Right renal pelvis (tissue), 4 donors: ENCODE measurements around the gene LRRC8C. TPM values are rescaled to one million over a fixed set of nuclear protein-coding genes. Genes with fewer than 3 reads are reported as not detected.
A peak's percentile ranks its signal among the peaks of the same experiment; 100 is the strongest.

Experiments
- DNase-seq, 4 donors: peaks; one replicate each; pipeline ENCODE4 v3.0.0-alpha.2; 2013; ENCODE audit warnings: low read depth in 4 of 4, low spot score in 3 of 4, missing footprints in 1 of 4
- polyA plus RNA-seq, 4 donors: library from polyadenylated mRNA; unstranded; fragments of 120-200 nt; gene quantifications; one replicate each; pipeline ENCODE4 v1.2.1, GENCODE V29; 2013; ENCODE audit not compliant: insufficient read length in 4 of 4

LRRC8C gene
- polyA plus RNA-seq, 4 donors, result 6.7 to 10.1 (median 7.9) TPM

DNA sequence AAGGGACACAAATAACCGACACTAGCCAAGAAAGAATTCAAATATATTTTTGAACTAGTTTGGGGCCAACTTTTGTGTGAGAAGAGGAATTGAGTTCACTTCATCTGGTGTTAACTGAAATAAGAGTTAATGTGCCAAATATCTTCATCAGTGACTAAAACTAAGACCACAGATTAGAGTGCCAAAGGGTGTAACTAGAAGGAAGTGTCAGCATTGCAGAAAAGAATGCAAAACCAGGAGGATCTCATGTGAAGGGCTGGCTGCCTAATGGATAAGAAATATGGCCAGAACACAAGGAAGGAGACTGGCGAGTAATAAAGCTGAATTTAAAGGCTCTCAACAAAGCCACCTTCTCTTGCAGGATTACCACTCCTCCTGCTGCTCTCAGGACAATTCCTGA, 126.1 kb downstream of the LRRC8C start:
- no peak for DNase-seq

DNA sequence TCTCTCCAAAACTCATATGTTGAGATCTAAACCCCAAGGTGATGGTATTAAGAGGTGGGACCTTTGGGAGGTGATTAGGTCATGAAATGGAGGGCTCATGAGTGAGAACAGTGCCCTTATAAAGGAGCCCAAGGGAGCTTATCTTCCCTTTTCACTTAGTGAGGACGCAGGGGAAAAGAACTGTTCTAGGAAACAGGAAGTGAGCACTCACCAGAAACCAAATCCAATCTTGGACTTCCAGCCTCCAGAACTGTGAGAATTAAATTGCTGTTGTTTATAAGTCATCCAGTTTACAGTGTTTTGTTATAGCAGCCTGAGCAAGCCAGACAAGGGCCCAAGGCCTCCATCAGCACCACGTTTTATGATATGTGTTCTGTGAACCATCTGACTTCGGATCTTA, 127.6 kb downstream of the LRRC8C start:
- DNase-seq, result no peak

DNA sequence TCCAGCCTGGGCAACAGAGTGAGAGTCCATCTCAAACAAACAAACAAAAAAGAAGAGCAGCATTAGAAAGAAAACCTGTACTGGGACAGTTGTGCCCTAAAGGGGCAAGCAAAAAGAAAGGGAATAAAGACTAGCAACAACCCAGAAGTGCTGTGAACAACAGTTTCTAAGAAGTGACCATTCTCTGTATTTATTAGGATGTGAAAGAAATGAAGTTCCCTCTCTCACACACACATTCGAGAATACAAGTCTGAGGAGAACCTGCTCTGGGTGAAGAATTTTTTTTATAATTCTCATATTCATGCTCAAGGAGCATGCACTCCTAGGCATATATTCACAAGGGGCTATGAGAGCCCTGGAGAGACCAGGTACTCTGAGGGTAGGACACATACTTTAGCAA, 128.4 kb downstream of the LRRC8C start:
- no peak for DNase-seq

DNA sequence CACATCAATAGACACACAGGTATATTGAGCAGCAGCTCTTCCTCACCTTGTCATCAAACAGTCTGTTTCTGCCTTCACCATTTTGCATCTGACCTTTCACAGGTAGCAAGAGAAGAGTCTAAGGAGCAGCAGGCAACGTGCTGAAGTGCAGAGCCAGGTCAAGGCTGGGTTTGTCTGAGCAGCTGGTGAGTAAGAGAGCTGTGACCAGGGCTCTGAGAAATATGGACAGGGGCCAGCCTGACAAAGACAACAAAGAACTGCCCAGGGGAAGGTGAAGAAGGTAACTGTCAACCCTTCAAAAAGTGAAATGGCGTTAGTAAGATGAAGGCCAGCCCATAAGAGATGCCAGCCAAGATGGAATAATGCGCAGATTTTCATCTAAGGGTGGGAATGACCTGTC, 129.0 kb downstream of the LRRC8C start:
- DNase-seq, result no peak

DNA sequence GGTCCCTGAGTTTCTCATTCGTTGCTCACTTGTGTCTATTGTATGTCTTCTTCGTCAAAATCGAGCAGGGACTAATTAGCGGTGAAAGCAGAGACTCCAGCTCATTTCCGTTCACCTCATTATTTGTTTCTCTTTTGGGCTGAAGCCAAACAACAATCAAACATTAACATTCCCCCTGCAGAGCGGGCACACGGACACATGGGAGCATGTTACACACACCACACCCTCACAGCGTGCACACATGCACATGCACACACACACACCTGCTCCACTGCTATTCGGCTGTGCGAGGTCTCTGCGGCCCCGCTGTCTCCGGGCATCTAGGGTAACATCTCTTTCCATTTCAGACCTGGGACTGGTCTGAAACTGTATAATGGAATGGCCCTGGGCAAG, 129.5 kb downstream of the LRRC8C start:
- no peak for DNase-seq

DNA sequence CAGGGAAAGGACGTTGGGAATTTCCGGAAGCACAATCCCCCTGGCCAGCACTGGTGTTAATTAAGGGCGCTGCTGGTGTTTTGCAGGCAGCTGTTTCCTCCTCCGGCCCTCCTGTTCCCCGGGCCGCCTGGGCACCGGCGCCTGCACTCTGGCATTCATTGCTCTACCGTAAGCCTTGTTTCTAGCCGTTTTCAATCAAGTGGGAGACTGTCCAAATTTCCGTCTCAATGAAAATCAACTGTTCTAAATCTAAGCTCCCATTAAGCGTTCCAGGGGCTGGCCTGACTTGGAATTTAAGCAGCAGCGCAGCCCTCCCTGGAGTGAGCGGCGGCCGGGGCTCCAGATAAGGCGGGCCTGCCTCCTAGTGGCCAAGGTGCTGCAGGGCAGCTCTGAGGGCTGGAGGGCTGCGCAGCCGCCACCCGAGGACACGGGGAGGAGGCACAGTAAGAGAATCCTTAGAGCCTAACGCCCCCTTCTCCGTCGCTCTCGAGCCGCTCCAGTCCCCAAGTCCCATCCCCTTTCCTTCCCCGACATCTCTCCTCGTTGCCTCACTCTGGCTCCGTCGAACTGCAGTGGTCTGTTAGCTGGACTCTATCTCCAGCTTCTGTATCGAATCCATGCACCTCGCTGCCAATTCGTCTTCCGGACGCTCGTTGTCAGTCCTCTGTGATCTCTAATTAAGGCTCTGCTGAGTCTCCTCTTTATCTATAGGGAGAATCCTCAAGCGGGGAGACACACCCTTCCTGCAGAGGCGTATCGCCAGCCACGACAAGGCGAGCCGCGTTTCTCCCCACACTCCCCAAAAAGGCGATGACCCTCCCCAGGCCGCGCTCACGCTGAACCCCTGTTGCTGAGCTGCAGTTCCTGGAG, 130.1 kb downstream of the LRRC8C start:
- DNase-seq, result peak; percentile 71 to 79 (median 72)

DNA sequence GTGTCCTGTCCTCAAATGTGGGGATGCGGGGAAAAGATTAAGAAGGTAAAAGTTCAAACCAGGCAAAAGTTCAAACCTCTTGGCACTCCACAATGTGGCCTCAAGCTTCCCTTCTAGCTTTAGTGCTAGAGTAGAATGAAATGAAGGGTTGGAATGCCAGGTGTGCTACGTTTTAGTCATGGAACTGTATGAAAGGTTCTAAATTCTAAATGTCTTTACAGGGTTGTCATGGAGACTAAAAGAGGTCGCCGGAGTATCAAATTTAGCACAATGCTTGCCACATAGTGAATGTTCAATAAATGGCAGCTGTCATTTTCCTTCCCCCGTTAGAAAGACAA, 130.7 kb downstream of the LRRC8C start:
- DNase-seq, result no peak

DNA sequence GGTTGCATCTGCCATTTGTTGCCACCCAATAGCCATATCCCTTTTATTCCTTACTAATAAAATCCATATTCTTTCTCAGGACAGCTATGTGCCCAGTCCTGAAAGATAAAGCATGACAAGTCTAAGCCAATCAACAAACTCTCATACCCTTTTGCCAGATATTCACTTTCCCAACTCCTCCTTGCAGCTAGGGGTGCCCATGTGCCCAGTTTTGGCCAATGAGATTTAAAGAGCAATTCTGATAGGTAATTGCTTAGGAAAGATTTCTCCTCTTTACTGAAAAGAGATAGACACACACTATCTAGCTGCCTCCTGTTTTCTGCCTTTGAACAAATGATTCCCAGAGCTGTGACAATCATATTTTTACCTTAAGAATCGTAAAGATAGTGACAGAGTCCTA, 132.9 kb downstream of the LRRC8C start:
- no peak for DNase-seq

DNA sequence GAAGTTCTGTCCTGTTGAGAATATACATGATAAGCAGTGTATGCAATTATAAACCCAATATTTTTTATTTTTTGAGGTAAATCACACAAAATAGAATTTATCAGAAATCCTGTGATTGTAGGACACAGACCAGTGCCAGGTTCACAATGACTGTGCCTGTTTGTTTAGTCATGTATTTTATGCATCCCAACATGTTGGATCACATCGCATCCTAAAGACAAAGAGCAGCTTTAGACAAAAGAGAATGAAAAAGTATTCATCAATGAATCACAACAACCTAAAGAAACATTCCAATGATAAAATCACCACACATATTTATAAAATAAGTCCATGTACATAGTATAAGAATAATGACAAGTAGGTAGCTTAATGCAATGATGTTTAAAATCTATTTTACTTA, 134.7 kb downstream of the LRRC8C start:
- DNase-seq, result no peak

Other genes starting within 250 kb of the LRRC8C start
- gene LRRC8B, start 108.3 kb upstream of the LRRC8C start, polyA plus RNA-seq, result 10 to 100 TPM in 1 of 4 donors, 1 to 10 TPM in 3; 8.9 to 11.0 (median 9.4) TPM
- 10 to 100 TPM; 36.8 to 42.2 (median 41.9) TPM for gene LRRC8D, start 187.9 kb downstream of the LRRC8C start, polyA plus RNA-seq